Stimulated activated effector memory CD8-positive, alpha-beta T cell treated with anti-CD3 and anti-CD28 coated beads, Interleukin-12 subunit alpha, Interleukin-12 subunit beta, amount 100 ng/mL, for 72 hours (primary cell): Measurements from ENCODE around the gene C8G.

ENCODE experiments used
- ATAC-seq: fragments of 150-1000 bp; cut with Tn5 transposase; 2 replicates; pipeline ENCODE4 v1.10.0; 2021
- DNase-seq, 2 donors: peaks; one replicate each; pipeline ENCODE4 v3.0.0; 2021 to 2022; ENCODE audit warnings: low spot score in 2 of 2
- H3K27ac Mint-ChIP-seq: one replicate; pipeline ENCODE4 v1.8.0; 2022; ENCODE audit warnings: mild to moderate bottlenecking, mixed read lengths
- H3K36me3 Mint-ChIP-seq: one replicate; pipeline ENCODE4 v1.8.0; 2022; ENCODE audit warnings: mild to moderate bottlenecking, mixed read lengths
- H3K4me1 Mint-ChIP-seq: one replicate; pipeline ENCODE4 v1.8.0; 2022; ENCODE audit warnings: mixed read lengths
- H3K4me3 Mint-ChIP-seq: one replicate; pipeline ENCODE4 v1.8.0; 2022; ENCODE audit warnings: mild to moderate bottlenecking, mixed read lengths
- H3K9me3 Mint-ChIP-seq: one replicate; pipeline ENCODE4 v1.8.0; 2022; ENCODE audit warnings: mixed read lengths

Gene C8G

GRCh38 chr9:136928591-136928990 lies 16.5 kb upstream of the C8G start:
- peak; percentile 36 for ATAC-seq
- no peaks in the 10 kb centered on the region for H3K9me3 Mint-ChIP-seq
- peak overlapping the region; percentile 82 for H3K27ac Mint-ChIP-seq
- H3K4me3 Mint-ChIP-seq = no peak overlapping the region
- no peak for DNase-seq
- peaks cover 29% of the 10 kb centered on the region for H3K4me1 Mint-ChIP-seq
- H3K36me3 Mint-ChIP-seq = peaks cover 93% of the 10 kb centered on the region

DNA sequence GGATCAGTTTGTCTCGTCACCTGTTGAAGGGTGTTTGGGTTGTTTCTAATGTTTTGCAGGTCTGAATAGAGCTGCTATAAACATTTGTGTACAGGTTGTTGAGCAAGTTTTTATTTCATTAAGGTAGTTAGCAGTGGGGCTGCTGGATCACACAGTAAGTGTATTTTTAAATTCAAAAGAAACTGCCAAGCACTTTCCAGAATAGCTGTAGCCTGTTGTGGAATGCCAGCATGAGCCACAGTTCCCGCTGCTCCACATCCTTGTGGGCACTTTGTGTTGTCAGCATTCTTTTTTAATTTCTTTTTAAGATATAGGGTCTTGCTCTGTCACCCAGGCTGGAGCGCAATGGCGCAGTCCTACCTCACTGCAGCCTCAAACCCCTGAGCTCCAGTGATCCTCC lies 15.0 kb upstream of the C8G start:
- peaks cover 29% of the 10 kb centered on the region for H3K4me1 Mint-ChIP-seq
- ATAC-seq = no peak
- no peak for DNase-seq
- peaks cover 85% of the 10 kb centered on the region for H3K36me3 Mint-ChIP-seq
- H3K27ac Mint-ChIP-seq = peak overlapping the region; percentile 77
- H3K9me3 Mint-ChIP-seq = no peaks in the 10 kb centered on the region
- H3K4me3 Mint-ChIP-seq = no peak overlapping the region

GRCh38 chr9:136931611-136932130 lies 13.4 kb upstream of the C8G start:
- Mint-ChIP-seq H3K27ac (peak overlapping the region; percentile 77), H3K36me3 (peaks cover 68% of the 10 kb centered on the region), H3K4me3 (no peak overlapping the region), H3K9me3 (no peaks in the 10 kb centered on the region), H3K4me1 (peaks cover 29% of the 10 kb centered on the region)
- DNase-seq = no peak
- peak; percentile 41 for ATAC-seq

DNA sequence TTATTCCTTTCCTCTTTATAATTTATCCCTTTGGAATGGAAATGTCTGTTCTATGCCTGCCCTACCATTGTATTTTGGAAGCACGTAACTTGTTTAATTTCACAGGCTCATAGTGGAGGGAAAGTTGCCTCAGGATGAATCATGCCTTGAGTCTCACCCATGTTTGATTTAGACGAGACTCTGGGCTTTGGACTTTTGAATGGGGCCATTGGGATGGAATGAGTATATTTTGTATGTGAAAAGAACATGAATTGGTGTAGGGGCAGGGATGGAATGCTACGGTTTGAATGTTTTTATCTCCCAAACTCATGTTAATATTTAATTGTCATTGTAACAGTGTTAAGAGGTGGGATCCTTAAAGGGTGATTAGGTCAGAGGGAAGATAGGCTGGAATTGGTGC lies 10.8 kb upstream of the C8G start:
- no peaks in the 10 kb centered on the region for H3K9me3 Mint-ChIP-seq
- H3K4me3 Mint-ChIP-seq = no peak overlapping the region
- ATAC-seq (no peak), DNase-seq (no peak)
- no peak overlapping the region for H3K27ac Mint-ChIP-seq
- peaks cover 19% of the 10 kb centered on the region for H3K4me1 Mint-ChIP-seq
- H3K36me3 Mint-ChIP-seq = peaks cover 53% of the 10 kb centered on the region

DNA sequence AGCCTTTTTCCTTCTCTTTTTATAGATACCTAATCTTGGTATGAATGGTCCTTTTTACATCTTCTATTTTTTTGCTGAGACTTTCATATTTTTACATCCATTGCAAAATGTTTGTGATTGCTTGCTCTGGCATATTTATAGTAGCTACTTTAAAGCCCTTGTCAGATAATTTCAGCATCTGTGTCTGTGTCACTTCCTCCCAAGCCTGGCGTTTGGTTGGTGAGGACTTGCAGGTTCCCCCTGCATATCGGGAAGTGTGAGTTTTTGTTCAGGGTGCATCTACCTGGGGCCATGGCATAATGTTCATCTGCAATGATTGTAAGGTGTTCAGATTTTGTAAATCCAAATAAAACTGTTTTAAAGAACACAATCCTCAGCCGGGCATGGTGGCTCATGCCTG lies 9.4 kb upstream of the C8G start:
- H3K27ac Mint-ChIP-seq = no peak overlapping the region
- peaks cover 21% of the 10 kb centered on the region for H3K4me1 Mint-ChIP-seq
- no peak overlapping the region for H3K4me3 Mint-ChIP-seq
- H3K9me3 Mint-ChIP-seq = no peaks in the 10 kb centered on the region
- peaks cover 55% of the 10 kb centered on the region for H3K36me3 Mint-ChIP-seq
- DNase-seq (no peak), ATAC-seq (no peak)

GRCh38 chr9:136936645-136937170 lies 8.3 kb upstream of the C8G start:
- H3K4me1 Mint-ChIP-seq = peaks cover 20% of the 10 kb centered on the region
- no peaks in the 10 kb centered on the region for H3K9me3 Mint-ChIP-seq
- no peak overlapping the region for H3K4me3 Mint-ChIP-seq
- no peak overlapping the region for H3K27ac Mint-ChIP-seq
- peaks cover 55% of the 10 kb centered on the region for H3K36me3 Mint-ChIP-seq
- ATAC-seq = no peak
- no peak for DNase-seq

DNA sequence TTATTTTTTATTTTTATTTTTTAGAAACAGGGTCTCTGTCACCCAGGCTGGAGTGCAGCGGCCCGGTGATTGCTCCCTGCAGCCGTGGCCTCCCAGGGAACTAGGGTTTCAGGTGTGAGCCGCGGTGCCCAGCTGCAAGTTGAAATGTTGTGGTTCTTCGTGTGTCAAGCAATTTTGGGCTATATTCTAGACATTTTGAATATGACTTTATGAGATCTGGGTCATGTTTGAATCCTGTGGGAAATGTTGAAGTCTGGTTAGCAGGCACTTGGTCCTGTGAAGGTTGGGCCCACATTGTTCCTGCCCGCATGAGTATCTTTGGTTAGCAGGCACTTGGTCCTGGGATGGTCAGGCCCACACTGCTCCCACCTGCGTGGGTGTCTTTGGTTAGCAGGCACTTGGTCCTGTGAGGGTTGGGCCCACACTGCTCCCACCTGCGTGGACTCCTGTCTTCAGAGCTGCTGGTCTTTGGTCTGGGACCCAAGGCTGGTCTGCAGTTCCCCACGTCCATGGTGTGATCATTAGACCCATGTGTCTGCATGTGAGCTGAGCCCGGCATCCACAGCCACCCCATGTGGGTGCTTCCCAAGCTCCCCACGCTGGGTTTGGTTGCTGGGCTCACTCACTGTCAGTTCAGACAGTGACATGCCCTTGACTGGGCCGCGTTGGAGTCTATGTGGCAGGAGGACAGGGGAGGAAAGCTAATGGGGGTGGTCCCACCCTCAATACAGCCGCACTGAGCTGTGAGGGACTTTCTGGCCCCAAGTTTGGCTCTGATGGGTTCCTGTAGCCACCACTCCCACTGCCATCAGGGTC lies 7.6 kb upstream of the C8G start:
- DNase-seq (no peak), ATAC-seq (no peak)
- no peak overlapping the region for H3K27ac Mint-ChIP-seq
- H3K9me3 Mint-ChIP-seq = no peaks in the 10 kb centered on the region
- H3K36me3 Mint-ChIP-seq = peaks cover 55% of the 10 kb centered on the region
- peaks cover 20% of the 10 kb centered on the region for H3K4me1 Mint-ChIP-seq
- H3K4me3 Mint-ChIP-seq = no peak overlapping the region

- Mint-ChIP-seq H3K9me3 (no peaks in the 10 kb centered on the region), H3K36me3 (peaks cover 60% of the 10 kb centered on the region), H3K27ac (peak overlapping the region; percentile 78), H3K4me3 (no peak overlapping the region), H3K4me1 (peaks cover 20% of the 10 kb centered on the region)
- ATAC-seq (no peak), DNase-seq (no peak)
Measured at GRCh38 chr9:136939431-136939995, 5.5 kb upstream of the C8G start.

- Mint-ChIP-seq H3K4me3 (no peak overlapping the region), H3K36me3 (peaks cover 62% of the 10 kb centered on the region), H3K27ac (peak overlapping the region; percentile 78), H3K4me1 (peaks cover 26% of the 10 kb centered on the region), H3K9me3 (no peaks in the 10 kb centered on the region)
- DNase-seq (no peak), ATAC-seq (no peak)
Measured at GRCh38 chr9:136939996-136940525, 5.0 kb upstream of the C8G start.

- DNase-seq (no peak), ATAC-seq (no peak)
- Mint-ChIP-seq H3K4me3 (no peak overlapping the region), H3K4me1 (peaks cover 26% of the 10 kb centered on the region), H3K27ac (no peak overlapping the region), H3K9me3 (no peaks in the 10 kb centered on the region), H3K36me3 (peaks cover 64% of the 10 kb centered on the region)
Measured at GRCh38 chr9:136940526-136941230, 4.4 kb upstream of the C8G start.

DNA sequence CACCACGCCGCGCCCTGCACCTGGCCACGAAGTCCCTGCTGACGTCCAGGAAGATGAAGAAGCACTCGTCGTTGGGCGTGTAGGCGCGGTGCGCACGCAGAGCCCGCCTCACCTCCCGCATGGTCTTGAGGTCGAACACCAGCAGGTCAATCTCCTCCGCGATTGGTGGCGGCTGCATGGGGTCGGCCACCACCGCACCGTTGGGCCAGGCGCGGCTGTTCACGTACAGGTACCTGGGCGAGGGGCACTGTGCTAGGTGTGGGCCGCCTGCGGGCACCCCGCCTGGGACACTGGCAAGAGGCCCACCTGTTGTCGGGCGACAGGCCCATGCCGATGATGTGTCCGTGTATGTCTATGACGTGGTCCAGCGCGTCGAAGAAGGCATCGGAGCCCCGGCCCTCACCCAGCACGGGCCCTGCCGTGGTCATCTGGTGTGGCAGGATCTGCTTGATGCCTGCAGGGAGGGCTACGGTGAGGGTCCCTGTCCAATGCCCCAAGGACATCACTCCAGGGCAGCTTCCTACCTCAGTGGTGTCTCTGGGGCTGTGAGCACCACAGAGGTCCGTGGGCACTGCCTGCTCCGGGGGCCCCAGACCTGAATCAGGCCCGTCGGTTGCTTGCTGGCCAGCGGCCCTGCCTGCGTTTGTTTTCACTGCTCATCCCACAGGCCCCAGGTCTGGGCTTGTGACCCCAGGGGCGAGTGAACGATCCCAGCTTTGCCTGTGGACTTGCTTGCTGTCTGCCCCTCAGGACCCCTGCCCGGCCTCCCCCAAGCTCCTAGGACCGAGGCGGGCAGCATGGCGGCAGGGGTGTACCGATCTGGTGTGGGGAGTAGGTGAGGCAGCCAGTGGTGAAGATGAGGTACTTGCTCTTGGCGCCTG lies 3.6 kb upstream of the C8G start:
- Mint-ChIP-seq H3K4me1 (peaks cover 26% of the 10 kb centered on the region), H3K9me3 (no peaks in the 10 kb centered on the region), H3K36me3 (peaks cover 64% of the 10 kb centered on the region), H3K27ac (no peak overlapping the region), H3K4me3 (no peak overlapping the region)
- no peak for DNase-seq
- ATAC-seq = no peak

DNA sequence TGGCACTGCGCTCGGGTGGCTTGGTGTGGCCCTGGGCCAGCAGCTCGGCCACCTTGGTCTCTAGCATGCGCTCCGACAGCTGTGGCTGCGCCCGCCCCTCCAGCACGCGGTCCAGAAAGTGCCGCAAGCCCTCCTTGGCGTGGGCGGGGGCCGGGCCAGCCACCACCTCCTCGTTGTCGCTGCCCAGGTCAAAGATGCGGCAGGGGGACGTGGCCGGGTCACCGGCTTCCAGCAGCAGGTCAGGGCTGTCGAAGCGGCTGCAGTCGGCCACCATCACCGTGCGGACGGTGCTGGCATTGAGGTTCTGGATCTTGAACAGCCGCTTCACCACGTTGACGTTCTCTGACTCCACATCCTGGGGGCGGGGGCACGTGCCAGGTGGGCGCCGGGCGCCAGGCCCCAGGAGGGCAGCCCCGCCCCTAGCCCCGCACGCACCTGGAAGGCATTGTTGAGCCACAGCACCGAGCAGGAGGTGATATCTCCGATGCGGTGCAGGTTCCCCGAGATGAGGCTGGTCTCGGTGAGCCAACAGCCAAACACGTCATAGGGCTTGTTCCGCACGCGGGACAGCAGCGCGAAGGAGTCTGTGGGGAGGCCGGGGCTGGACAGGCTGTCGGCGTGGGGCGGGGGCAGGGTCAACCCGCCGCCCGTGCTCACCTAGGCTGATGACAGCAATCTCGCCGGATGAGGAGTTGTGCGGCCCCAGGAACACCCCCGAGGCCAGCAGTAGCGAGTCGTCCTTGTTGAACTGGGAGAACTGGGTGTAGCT lies 2.7 kb upstream of the C8G start:
- H3K27ac Mint-ChIP-seq = peak overlapping the region; percentile 80
- no peak for DNase-seq
- ATAC-seq = no peak
- H3K36me3 Mint-ChIP-seq = peaks cover 64% of the 10 kb centered on the region
- peak overlapping the region; percentile 66 for H3K4me3 Mint-ChIP-seq
- H3K4me1 Mint-ChIP-seq = peaks cover 26% of the 10 kb centered on the region
- no peaks in the 10 kb centered on the region for H3K9me3 Mint-ChIP-seq

GRCh38 chr9:136942881-136943230 lies 2.2 kb upstream of the C8G start:
- Mint-ChIP-seq H3K27ac (peak overlapping the region; percentile 80), H3K4me1 (peaks cover 26% of the 10 kb centered on the region), H3K9me3 (no peaks in the 10 kb centered on the region), H3K36me3 (peaks cover 64% of the 10 kb centered on the region), H3K4me3 (peak overlapping the region; percentile 66)
- DNase-seq (no peak), ATAC-seq (no peak)
